ENCODE results near the gene FN3K.
A peak's percentile ranks its signal among the peaks of the same experiment; 100 is the strongest.
"Not testable (repeated sequence)": the region's sequence is repeated elsewhere in the genome, so short reads cannot be mapped to it uniquely, and the experiment has no call there.

Gene FN3K

GRCh38 chr17:82737967-82738877 lies 2.8 kb downstream of the FN3K start:
- DNase-seq = no peak

GRCh38 chr17:82740906-82741759 lies 5.7 kb downstream of the FN3K start:
- DNase-seq = no peak

- no peak for DNase-seq
Observed at GRCh38 chr17:82743344-82744219, 8.2 kb downstream of the FN3K start.

GRCh38 chr17:82744736-82745135 lies 9.3 kb downstream of the FN3K start:
- not testable (repeated sequence) for DNase-seq

- DNase-seq = no peak
Observed at GRCh38 chr17:82745524-82745923, 10.1 kb downstream of the FN3K start.

- no peak for DNase-seq
Observed at GRCh38 chr17:82748756-82749155, 13.3 kb downstream of the FN3K start.

- no peak for DNase-seq
Observed at GRCh38 chr17:82750241-82750908, 15.0 kb downstream of the FN3K start.

- no peak for DNase-seq
Observed at GRCh38 chr17:82751171-82751570, 15.8 kb downstream of the FN3K start.

- DNase-seq = peak; percentile 84 to 95
Observed at GRCh38 chr17:82751571-82752370, 16.4 kb downstream of the FN3K start, which contains the start of gene TBCD. Gene TBCD, plus strand, starts transcription at chr17:82752065. Its CDS starts 129 bp downstream, at chr17:82752194.

- DNase-seq = no peak
Observed at GRCh38 chr17:82752371-82753200, 17.2 kb downstream of the FN3K start.

GRCh38 chr17:82753201-82753464 lies 17.7 kb downstream of the FN3K start:
- DNase-seq = no peak

GRCh38 chr17:82754297-82755208 lies 19.1 kb downstream of the FN3K start:
- DNase-seq = peak in 1 of 2 experiments; percentile 22

- DNase-seq = no peak
Observed at GRCh38 chr17:82756166-82756565, 20.8 kb downstream of the FN3K start.

- no peak for DNase-seq
Observed at GRCh38 chr17:82765371-82765770, 30.0 kb downstream of the FN3K start.

- DNase-seq = peak in 1 of 2 experiments; percentile 54
Observed at GRCh38 chr17:82767041-82767754, 31.8 kb downstream of the FN3K start.

- DNase-seq = no peak
Observed at GRCh38 chr17:82769041-82769440, 33.6 kb downstream of the FN3K start.

GRCh38 chr17:82772026-82772425 lies 36.6 kb downstream of the FN3K start:
- no peak for DNase-seq

- DNase-seq = not testable (repeated sequence)
Observed at GRCh38 chr17:82774456-82774855, 39.0 kb downstream of the FN3K start.

All from NCI-H446 (cell line).